Breast epithelium (tissue), 4 donors: Measurements from ENCODE around the gene KRT6C. TPM values are rescaled to one million over a fixed set of nuclear protein-coding genes. Genes with fewer than 3 reads are reported as not detected.

Experiments
- DNase-seq, 2 donors: peaks; one replicate each; pipeline ENCODE4 v3.0.0-alpha.2; 2019; ENCODE audit warnings: low spot score in 2 of 2
- H3K27ac ChIP-seq, 2 donors: fragments of 200-600 bp; sonication (generic) in 1 of 2; one replicate each; pipeline ENCODE4 v1.5.1; 2016 to 2019; ENCODE audit warnings: mild to moderate bottlenecking in 1 of 2
- H3K27me3 ChIP-seq, 2 donors: fragments of 200-600 bp; sonication (generic) in 1 of 2; one replicate each; pipeline versions ENCODE4 v1.5.1 to v1.6.0; 2017 to 2019; ENCODE audit warnings: control low read depth in 1 of 2, mild to moderate bottlenecking in 1 of 2
- H3K36me3 ChIP-seq: fragments of 200-600 bp; one replicate; pipeline ENCODE4 v1.5.1; 2019
- H3K4me1 ChIP-seq, 2 donors: fragments of 200-600 bp; sonication (generic); one replicate each; pipeline ENCODE4 v1.5.1; 2016 to 2019; ENCODE audit warnings: control low read depth in 1 of 2
- H3K4me3 ChIP-seq, 3 donors: fragments of 200-600 bp; sonication (generic); 1 replicate in 2 of 3; 2 replicates in 1 of 3; pipeline ENCODE4 v1.5.1; 2016 to 2019; ENCODE audit warnings: mild to moderate bottlenecking in 3 of 3, moderate library complexity in 2 of 3
- H3K9me3 ChIP-seq, 2 donors: fragments of 200-600 bp; sonication (generic) in 1 of 2; one replicate each; pipeline ENCODE4 v1.5.1; 2016 to 2019; ENCODE audit warnings: control low read depth in 1 of 2
- CTCF ChIP-seq, 3 donors: fragments of 450-650 bp; IDR thresholded peaks; one replicate each; pipeline ENCODE4 v1.5.1; 2016 to 2017; ENCODE audit warnings: antibody characterized with exemption in 3 of 3, mild to moderate bottlenecking in 3 of 3, moderate library complexity in 3 of 3
- POLR2A ChIP-seq: fragments of 450-650 bp; IDR thresholded peaks from one replicate; pipeline ENCODE4 v1.6.1; 2016; ENCODE audit warnings: antibody characterized with exemption, mild to moderate bottlenecking, moderate library complexity
- POLR2AphosphoS5 ChIP-seq, 3 donors: sonication (generic); formaldehyde crosslinking; IDR thresholded peaks; one replicate each; pipeline ENCODE4 v1.6.1; 2017; ENCODE audit warnings: antibody characterized with exemption in 3 of 3
- intact Hi-C: fragments of 100-400 bp; cut with DNase I; formaldehyde crosslinking; loops from one replicate; pipeline ENCODE4 v1.15.1; 2023; ENCODE audit warnings: low total_unique reads
- total RNA-seq, 3 donors: library from RNA; depleted of rRNA; stranded (reverse); fragments of >200 nt; gene quantifications; one replicate each; pipeline ENCODE4 v1.1.0, GENCODE V29; 2016

The KRT6C gene
- total RNA-seq, 3 donors from 2014 or later: not detected

- Histone ChIP-seq H3K36me3 (no peaks in the 10 kb centered on the region), H3K9me3 (no peaks in the 10 kb centered on the region), H3K27ac (no peak overlapping the region), H3K4me1 (no peaks in the 10 kb centered on the region), H3K27me3 (peaks cover 0 to 5% of the 10 kb centered on the region in 2 donors), H3K4me3 (no peak overlapping the region)
- TF ChIP-seq POLR2AphosphoS5 (IDR thresholded peaks at IDR 0.05) (no peak), CTCF (IDR thresholded peaks at IDR 0.05) (no peak), POLR2A (no peak)
- DNase-seq: no peak
- intact Hi-C loops: no loop called here
Measured at GRCh38 chr12:52487211-52487610, 13.6 kb upstream of the KRT6C start.

GRCh38 chr12:52486166-52487105 lies 12.8 kb upstream of the KRT6C start:
- no peak overlapping the region for H3K27ac ChIP-seq
- no peak for TF ChIP-seq POLR2A
- TF ChIP-seq CTCF (IDR thresholded peaks at IDR 0.05): no peak
- no peak for TF ChIP-seq POLR2AphosphoS5 (IDR thresholded peaks at IDR 0.05)
- H3K27me3 ChIP-seq: peaks cover 0 to 4% of the 10 kb centered on the region in 2 donors
- H3K4me3 ChIP-seq: no peak overlapping the region
- H3K9me3 ChIP-seq: no peaks in the 10 kb centered on the region
- DNase-seq: no peak
- intact Hi-C loops: no loop called here
- H3K4me1 ChIP-seq: no peaks in the 10 kb centered on the region
- H3K36me3 ChIP-seq: no peaks in the 10 kb centered on the region

GRCh38 chr12:52480073-52480472 lies 6.5 kb upstream of the KRT6C start:
- Histone ChIP-seq H3K27me3 (no peaks in the 10 kb centered on the region), H3K4me1 (no peaks in the 10 kb centered on the region), H3K27ac (no peak overlapping the region), H3K4me3 (no peak overlapping the region), H3K36me3 (no peaks in the 10 kb centered on the region), H3K9me3 (no peaks in the 10 kb centered on the region)
- no peak for DNase-seq
- intact Hi-C loops: no loop called here
- TF ChIP-seq POLR2AphosphoS5 (IDR thresholded peaks at IDR 0.05) (no peak), CTCF (IDR thresholded peaks at IDR 0.05) (no peak), POLR2A (no peak)

GRCh38 chr12:52477651-52478050 lies 4.0 kb upstream of the KRT6C start:
- intact Hi-C loops: no loop called here
- no peaks in the 10 kb centered on the region for H3K27me3 ChIP-seq
- no peak overlapping the region for H3K27ac ChIP-seq
- no peak for DNase-seq
- H3K9me3 ChIP-seq: no peaks in the 10 kb centered on the region
- H3K4me3 ChIP-seq: no peak overlapping the region
- no peaks in the 10 kb centered on the region for H3K36me3 ChIP-seq
- TF ChIP-seq POLR2AphosphoS5 (IDR thresholded peaks at IDR 0.05) (no peak), POLR2A (no peak), CTCF (IDR thresholded peaks at IDR 0.05) (no peak)
- H3K4me1 ChIP-seq: no peaks in the 10 kb centered on the region

- no peak overlapping the region for H3K4me3 ChIP-seq
- H3K9me3 ChIP-seq: no peaks in the 10 kb centered on the region
- intact Hi-C loops: no loop called here
- H3K27ac ChIP-seq: no peak overlapping the region
- no peaks in the 10 kb centered on the region for H3K4me1 ChIP-seq
- H3K27me3 ChIP-seq: no peaks in the 10 kb centered on the region
- no peak for DNase-seq
- H3K36me3 ChIP-seq: no peaks in the 10 kb centered on the region
- TF ChIP-seq POLR2A (no peak), CTCF (IDR thresholded peaks at IDR 0.05) (no peak), POLR2AphosphoS5 (IDR thresholded peaks at IDR 0.05) (no peak)
Measured at GRCh38 chr12:52474212-52474611, 607 bp upstream of the KRT6C start.
